Effector CD8-positive, alpha-beta T cell (primary cell): ENCODE data around the gene TLE2.
A peak's percentile ranks its signal among the peaks of the same experiment; 100 is the strongest.

ENCODE experiments used
- DNase-seq: peaks from one replicate; lab custom pipeline; 2025; lab: John Stamatoyannopoulos, UW

TLE2 gene

DNA sequence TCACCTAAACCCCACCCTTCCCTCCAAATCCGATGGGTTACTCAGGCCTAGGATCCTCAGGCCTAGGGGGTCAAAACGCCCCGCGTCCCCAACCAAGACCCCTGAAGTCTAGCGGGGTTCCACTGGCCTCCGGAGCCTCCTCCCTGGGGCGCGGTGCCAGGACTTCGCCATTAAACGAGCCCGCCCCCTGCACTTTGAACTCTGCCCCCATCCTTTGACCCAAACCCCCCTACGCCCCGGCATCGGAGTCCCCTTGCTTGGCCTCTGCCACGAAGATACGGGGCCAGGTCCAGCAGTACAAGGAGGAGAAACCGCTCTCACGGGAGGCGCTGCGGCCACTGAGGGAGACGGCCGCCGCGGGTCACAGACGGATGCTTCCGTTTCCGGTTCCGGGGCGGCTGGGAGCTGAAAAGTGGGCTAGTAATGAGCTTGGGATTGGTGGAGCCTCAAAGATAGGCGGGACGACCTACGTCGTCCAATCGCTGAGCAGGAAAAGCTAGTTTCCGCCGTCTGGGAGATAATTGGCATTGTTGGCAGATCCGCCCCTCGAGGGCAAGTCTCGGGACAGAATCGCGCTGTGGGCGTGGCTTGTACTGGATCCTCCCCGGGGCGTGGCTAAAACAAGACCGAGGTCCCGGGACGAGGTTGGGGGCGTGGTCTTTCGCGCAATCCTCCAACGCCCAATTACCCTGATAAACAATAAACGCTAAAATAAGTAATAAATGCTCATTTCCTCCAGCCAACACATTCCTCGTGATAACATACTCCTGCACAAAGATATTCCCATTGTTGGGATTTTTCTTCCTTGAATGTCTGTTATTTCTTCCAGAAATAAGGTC lies 78.6 kb downstream of the TLE2 start:
- peak; percentile 100 for DNase-seq

DNA sequence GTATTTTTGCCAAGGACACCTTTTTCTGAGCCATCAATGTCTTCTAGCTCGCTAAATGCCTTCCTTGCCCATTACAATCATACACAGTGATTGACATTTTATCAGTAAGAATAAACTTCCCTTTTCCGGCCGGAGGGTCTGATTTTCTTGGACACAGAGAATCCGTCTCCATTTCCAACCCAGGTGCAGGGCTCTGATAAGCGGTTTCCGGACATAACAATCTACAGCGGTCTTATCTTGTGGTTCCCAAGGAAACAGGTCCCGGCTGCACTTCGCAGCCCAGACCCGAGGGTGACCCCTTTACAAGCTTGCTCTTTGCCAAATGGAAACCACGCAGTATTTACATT lies 79.2 kb downstream of the TLE2 start:
- DNase-seq = no peak
